Activated T-cell treated with anti-CD3 and anti-CD28 coated beads for 4 hours (primary cell): Measurements from ENCODE around the gene DNAI1.

Source experiments
- DNase-seq: peaks from one replicate; pipeline ENCODE4 v3.0.0-alpha.2; 2020

The DNAI1 gene

DNA sequence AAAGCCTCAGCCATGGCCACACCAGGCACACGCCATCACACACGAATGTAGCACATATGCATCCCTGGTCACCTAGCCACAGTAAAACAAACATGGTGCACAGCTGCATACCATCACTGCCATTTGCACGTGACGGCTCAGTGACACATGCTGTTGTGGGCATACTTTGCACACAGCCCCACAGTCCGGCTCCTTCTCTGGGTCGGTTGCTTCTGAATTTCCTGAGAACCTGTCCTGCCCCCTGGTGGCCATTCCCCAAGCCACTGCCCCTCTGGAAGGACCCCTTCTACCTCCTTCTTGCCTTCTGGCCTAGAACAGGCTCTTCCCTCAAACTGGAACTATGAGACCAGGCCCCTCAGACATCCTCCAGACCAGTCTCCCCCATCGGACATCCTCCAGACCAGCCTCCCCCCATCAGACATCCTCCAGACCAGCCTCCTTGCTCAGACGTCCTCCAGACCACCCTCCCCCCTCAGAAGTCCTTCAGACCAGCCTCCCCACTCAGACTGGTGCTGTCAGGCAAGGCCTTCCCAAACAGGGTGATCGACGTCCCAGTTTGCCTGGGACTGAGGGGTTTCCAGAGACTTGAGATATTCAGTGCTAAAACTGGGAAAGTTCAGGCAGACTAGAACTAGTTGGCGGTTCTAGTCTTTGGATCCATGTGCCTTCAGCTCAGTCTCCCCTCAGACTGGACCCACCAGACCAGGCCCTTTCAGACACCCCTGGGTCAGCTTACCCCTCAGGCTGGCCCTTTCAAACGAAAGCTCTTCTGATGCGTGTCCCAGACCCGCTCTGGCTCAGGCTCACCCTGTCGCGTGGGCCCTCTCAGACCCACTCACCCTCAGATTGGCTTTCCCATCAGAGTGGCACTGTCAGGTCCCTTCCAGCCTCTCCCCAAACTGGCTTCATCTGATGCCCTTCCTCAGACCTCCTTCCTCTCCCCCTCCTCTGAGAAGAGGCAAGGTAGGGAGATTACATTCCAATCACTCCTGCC lies 88.5 kb downstream of the DNAI1 start:
- peak; percentile 17 for DNase-seq

DNA sequence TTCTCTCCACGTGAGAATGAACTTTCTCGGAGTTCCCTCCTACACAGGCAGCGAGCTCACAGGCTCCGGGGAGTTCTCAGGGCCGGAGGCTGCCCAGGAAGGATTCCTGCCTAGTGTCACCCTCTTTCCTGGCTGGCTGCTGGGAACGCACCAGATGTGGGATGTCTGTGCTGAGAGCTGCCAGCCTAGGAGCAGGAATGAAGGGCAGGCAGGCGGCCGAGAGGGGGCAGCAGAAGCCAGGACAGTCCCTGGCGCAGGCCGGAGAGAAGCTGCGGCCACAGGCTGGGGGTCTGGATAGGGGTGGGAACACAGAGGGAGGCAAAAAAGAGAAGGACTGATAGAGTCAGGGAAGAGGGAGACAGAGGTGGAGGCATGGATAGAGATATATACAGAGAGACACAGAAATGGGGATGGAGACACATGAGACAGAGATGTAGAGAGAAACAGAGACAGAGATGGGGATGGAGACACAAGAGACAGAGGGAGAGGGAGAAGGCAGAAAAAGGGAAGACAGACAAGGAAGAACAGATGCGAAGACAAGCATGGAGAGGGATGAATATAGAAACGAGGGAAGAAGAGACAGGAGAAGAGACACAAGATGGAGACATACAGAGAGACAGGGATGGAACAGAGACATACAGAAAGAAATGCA lies 89.5 kb downstream of the DNAI1 start:
- DNase-seq = peak; percentile 13

DNA sequence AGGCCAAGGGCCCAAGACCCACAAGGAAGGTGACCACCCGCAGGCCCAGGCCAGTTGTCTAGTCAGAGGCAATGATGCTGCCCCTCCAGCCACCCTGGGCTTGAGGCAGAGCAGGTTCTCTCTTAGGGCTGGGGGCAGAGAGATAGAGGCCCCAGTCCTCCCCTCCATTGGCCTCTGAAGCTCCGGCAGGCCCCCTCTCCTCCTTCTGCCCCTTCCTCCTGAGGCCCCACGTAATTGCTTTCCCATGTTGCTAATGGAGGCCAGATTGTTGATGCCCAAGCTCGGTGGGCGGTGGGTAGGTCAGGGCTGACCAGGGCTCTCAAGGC lies 90.8 kb downstream of the DNAI1 start:
- no peak for DNase-seq

DNA sequence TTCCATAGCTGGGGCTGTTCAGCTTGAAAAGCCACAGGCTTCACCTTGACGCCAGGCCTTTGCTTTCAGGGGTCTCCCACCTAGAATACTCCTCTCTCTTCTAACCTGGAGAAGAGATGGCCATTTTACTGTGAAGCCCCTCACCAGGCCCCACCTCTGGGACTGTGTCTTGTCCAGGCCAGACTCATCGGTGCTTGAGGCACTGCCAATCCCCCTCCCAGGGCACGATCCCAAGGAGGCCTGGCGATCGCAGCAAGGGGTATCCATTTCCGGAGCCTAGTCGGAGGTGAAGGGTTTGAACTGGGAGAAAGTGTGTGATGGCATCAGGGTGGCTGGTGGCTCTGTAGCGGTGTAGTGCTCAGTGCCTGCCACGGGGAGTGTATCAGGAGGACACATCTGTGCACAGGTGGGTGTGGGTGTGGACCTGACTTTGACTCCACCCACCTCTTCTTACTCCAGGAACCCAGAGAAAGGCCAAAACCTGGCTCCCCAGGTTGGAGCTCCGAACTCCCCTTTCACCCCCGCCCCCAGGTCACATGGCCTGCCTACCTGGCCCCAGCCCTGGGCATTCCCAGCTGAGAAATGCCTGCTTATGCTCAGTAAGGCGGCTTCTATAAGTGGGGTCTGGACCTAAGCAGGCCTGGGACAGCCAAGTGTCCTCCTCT lies 91.5 kb downstream of the DNAI1 start:
- no peak for DNase-seq

DNA sequence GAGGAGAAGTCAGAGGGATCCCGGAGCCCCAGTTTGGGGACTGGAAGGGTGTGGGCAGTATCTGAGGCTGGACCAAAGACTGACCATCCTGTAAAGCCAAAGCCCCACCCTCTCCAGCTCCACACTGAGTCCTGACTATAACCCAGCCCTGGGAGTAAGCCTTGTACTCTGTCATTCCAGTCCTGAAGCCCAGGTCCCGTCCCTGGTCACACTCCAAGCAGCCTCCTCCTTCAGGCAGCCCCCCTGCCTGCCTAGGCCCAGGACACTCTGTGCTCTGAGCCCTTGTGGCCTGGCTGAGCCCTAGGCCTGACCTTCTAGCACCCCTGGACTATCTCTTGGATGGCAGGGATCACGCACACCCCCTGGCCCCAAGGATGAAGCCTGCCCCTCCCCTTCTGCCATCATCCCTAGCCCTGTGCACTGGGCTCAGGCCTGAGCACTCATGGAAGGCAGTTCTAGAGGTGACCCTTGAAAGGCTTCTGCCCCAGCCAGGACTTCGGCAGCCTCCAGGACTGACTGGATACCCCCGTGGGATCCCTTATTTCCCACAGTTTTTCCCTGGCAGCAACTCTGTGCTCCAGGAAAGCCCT lies 92.2 kb downstream of the DNAI1 start:
- DNase-seq = no peak

DNA sequence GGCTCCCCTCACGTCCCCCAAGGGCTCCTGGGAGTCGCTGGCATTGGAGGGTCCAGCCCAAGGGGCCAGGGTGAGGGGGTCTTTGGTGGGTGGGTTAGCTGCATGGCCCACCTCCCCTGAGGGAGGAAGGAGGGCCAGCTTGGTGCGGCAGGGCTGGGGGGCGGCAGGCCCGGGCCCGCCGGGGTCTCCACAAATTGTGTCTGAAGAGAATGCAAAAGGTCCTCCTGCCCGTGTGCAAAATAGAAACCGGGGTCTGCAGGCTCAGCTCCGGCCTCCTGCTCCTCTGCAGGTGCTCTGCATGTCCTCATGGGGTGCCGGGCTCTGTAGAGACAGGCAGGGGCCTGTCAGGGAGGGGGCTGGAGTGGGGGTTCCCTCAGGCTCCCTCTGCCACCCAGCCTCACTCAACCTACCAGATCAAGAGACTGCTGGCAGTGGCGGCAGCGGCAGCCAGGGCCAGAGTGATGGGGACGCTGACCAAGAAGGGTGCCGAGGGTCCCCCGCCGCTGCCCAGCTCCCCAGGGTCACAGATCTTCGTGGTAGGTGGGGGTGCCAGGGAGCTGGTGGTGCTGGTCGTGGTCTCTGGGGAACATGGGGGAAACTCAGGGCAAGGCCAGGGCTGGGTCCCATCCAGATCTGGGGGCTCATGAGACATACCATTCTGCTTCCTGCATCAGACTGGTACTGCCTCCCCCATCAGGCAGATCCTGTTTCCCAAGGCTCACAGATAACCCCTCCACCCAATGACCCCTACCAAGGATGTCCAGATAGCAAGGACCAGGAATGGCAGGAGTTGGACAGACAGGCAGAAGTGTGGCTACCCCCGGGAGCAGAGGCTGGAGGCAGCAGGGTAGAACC lies 93.4 kb downstream of the DNAI1 start:
- no peak for DNase-seq

DNA sequence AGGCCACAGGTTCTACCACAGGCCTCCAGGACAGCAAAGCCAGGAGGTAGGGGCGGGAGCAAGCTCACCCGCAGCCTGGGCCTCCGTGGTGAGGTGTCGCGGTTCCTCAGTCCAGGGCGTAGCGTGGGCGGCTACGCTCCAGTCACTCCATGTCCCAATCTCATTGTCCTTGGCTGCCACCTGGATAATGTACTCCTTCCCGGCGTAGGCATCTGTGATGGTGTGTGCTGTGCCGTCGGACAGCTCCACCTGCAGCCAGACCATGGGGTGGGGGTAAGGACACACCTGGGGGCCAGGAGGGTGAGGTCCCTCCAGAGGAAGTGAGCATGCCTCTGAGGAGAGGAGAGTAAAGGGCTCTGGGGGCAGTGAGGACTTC lies 94.0 kb downstream of the DNAI1 start:
- DNase-seq = no peak

DNA sequence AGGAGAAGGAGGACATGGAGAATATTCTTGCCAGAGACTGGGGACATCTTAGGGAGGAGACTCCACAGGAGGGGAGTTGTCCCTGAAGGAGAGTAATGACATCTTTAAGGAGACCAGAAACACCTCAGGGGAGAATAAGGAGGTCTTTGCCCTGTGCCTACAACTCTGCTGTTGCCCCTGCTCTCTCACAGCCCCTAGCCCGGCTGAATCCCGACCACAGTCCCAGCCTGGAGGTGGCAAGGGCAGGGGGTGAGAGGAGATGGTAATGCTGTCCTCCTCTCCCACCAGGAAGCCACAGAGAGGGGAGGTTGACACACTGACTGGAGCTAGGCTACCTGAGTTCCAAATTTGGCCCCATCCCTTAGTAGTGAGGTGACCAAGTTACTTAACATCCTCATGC lies 94.4 kb downstream of the DNAI1 start:
- DNase-seq = no peak

DNA sequence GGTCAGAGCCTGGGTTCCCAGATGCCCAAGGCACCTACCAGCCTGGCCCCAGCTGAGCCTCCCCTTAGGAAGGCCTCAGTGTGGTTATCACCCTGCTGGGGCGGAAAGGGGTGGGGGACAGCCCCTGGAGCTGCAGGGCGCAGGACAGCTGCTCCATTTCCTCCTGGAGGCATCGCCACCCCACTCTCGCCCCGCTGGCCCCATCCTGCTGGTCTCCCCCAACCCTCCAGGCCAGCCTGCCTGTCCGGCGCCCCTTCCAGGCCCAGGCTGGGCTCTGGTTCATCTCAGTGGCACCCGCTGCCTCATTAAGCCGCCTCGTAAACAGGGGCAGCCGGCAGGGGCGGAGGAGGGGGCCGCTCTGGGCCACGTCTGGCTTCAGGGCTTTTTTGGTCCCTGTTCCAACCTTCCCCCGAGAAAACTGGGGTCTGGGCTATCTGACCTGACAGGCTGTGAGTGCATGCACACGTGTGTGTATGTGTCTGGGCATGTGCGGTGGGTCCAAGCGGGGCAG lies 95.0 kb downstream of the DNAI1 start:
- no peak for DNase-seq

DNA sequence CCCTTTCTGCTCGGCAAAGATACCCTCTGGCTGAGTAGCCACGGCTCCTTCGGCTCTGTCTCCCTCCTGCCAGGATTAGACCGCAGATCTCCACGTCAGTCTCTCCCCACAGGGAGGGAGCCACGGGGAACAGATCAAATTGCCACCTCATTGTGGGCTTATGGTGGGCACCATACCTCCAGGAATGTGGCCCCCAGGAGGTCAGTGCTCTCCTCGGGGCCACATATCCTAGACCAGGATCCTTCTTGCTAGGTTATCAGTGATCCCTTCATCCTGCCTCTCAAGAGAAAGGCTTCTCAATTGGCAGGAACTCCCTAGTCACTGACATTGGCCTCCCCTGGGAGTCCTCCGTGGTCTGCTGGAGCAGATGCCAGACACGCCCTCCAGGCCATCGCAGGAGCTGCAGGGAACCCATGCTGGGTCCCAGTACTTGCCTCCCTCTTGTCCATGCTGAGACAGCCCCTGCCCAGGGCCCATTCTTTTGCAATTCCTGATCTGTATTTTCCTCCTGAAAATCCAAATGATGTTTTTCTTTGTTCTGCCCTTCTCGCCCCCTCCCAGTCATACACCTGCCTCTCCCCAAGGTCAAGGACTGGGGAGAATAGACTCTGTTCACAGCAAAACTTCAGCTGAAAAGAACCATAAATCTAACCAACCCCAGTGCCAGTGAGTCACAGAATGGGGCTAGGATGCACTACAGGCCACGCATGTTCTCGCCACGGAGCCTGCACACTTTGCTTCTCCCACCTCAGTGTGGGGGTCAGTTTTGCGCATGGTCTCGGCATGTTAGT lies 95.8 kb downstream of the DNAI1 start:
- no peak for DNase-seq

DNA sequence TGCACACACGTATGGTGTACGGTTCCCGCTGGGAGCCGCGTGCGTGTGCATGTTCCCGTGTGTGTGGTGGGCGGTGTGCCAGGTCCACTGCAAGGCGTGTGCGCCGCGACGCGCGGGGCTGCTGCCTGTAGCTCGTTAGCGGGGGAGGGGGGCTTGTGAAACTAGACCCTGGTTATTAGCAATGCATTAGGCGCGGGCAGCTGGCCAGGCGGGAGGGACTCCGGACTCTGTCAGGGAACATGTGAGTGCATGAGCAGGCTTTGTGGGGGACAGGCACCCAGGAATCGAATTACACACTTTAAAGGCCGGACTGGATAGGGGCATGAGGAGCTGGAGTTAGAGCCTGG lies 96.4 kb downstream of the DNAI1 start:
- DNase-seq = no peak

DNA sequence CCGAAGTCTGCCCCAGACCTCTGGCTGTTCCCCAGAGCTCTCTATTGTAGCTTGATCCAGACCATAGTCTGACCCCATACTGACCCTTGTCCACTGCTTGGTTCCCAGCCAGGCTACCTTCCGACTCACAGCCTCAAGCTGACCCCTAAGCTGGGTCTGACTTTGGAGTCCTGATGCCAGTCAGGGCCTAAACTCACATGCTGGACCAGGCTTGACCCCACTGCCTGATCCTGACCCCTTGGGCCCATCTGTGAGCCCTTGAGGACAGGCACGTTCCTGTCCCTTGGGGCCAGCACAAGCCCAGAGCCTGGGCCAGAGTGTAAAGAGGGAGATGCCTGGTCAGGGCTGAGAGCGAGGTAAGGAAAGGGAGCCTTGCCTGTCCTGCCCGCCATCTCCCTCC lies 96.9 kb downstream of the DNAI1 start:
- DNase-seq = no peak

DNA sequence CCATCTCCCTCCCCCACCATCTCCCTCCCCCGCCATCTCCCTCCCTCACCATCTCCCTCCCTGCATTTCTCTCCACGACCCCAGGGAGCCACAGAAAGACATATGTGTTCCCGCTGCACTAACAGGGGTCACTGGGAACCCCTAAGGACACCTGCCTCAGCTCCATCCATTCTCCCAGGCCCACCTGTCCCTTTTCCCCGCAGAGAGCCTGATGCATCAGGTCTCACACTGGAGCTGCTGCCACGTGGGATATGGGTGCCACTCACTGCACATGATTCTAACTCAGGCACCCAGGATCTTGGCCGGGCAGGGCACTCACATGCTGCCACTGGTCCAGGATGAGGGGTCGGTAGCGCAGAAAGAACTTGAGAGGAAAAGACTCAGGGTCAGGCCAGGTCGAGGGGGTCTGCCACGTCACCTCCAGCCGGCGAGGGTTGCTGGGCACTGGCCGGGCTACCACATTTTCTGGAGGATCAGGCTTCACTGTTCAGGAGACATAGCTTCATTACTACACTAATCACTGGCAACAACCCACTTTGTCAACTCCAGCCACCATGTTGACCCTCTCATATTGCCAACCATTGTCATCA lies 97.4 kb downstream of the DNAI1 start:
- DNase-seq = no peak

DNA sequence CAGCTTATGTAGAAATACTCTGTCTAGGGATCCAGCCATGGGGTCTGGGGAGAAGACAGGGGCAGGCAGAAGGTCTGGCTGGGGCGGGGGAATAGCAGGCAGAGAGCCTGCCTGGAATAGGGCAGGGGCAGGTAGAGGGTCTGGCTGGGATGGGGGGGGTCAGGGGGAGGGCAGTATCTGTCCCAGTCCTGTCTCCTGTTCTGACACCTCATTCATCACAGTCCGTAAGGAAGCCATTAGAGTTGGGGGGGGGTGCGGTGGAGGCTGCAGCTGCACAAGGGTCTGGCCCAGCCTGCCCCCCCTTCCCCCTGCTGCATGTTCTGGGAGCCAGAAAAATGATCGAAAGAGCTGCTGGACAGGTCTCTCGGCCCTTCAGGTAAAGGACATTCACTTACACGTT lies 98.3 kb downstream of the DNAI1 start:
- no peak for DNase-seq

DNA sequence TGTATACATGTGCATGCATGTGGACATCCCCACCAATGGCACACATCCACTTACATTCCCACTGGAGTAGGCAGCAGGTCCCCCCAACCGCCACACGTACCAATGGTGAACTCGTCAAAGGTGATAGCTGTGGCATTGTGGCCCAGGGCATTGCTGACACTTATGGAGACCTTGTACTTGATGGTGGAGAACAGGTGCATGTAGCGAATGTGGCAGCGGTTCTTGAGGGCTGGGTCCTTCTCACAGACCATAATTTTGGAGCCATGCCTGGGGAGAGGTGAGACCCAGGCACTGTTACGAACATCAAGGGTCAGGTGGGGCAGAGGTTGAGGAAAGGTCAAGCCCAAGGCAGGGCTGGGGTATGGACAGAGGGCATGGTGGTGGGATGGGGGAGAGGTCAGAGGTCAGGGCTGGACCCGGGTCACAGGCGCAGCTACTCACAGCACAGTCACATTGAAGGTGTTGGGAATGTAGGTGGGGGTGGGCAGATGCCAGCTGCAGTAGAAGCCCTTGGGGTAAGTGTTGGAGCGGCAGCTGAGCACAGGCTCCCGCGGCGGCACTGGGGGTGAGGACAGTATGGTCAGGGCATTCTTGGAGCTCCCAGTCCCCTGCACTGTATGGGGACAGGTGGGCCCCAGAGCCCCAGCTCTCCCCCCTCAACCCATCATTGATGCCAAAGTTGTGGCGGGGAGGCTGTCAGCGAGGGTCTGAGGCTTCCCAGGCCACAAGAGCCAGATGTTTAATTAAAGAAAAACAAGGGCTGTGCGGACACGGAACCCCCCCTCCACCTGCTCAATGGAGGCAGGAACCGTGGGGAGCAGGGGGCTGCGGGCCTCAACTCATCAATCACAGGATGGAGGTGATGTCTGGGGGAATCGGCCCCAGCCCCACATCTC lies 99.1 kb downstream of the DNAI1 start:
- DNase-seq = no peak

DNA sequence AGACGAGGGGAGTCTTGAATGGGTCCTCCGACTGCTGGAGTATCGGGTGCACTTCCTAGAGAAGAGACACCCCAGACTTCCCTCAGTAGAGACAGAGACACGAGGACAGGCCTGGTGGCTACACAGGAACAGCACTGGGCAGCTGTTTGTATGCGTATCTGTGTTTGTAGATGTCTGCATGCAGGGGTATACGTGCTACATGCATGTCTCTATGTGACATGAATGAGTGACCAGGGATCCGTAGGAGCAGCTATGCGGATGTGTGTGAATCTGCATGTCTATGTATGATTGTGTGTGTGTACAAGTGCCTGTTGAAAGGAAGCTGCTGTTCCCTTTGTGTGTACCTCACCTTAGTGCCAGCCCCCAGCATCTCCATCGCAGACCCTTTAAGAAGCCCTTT lies 99.8 kb downstream of the DNAI1 start:
- DNase-seq = no peak

DNA sequence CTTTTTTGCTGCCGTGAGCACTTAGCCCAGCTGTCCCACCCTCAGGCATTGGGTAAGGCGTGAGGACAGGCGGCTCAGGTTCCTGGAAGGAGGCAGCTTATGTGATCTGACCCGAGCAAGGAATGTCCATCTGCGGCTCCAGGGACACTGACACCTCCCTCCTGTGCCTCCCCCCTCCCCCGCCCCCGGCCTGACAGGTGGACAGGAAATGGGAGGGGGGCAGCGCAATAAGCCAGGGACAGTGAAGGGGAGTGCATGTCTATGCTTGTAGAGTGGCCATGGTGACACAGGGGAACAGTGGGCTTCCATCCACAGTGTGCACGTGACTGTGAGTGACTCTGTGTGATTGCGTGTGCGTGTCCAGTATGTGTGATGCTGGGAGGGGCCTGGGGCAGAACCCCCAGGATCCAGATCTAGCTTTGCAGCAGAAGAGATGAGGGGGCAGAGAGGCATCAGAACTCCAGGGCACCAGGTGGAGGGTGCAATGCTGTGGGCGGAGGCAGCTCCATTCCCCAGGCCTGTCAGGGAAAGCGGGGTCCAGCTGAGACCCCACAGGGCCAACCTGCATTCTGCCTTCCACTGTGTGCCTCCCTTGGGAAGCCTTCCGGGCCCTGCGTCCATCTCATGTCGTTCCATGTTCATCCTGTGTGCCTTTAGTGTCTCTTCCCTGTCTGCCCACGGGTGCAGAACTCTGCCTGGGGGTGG lies 100.5 kb downstream of the DNAI1 start:
- no peak for DNase-seq

DNA sequence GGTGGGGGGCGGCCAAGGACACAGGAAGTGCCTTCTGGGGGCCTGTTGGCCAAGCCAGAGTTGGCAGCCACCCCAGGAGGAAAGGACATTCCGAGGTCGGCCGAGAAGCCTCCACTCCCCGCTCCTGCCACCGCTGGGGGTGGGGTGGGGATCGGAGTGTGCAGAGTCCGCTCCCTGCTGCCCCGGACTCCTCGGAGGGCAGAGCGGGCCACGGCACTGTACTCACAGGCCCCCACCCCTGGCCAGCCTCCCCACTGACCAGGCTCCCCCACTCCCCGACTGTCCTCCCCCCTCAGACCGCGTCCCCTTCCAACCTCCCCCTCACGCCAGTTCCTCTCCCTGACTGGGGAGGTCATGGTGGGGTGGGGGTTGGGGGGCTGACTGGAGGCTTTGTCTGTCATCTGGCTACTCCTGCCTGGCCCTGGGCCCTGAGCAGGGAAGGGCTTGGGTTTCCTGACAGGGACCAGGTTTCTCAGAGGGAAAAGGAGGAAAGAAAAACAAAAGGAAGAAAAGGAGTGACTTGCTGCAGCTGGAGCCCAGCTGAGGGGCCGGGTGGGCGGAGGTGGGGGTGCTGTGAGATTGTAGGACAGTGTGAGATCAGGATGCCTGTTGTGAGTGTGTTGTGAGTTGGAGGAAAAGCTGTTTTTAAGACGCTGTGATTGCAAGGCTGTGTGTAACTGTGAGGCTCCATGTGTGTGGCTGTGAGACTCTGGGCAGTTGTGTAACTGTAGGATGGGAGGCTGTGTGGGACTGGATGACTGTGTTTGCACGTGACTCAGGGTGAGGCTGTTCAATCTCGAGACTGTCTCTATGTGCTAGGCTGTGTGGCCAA lies 101.2 kb downstream of the DNAI1 start:
- no peak for DNase-seq
